Heart left ventricle (tissue), 16 donors: ENCODE measurements around the gene CHAT. TPM values are rescaled to one million over a fixed set of nuclear protein-coding genes. Genes with fewer than 3 reads are reported as not detected.

Experiments used
- ATAC-seq, 4 donors: fragments of 200-7000 bp; cut with Tn5 transposase; one replicate each; pipeline ENCODE4 v1.9.1; 2020 to 2022; ENCODE audit warnings: moderate library complexity in 4 of 4, mild to moderate bottlenecking in 3 of 4, moderate number of reproducible peaks in 1 of 4
- DNase-seq, 5 donors: peaks; one replicate each; pipeline ENCODE4 v3.0.0-alpha.2; 2020
- H3K27ac ChIP-seq, 12 donors: fragments of 200-600 bp; sonication (generic) in 4 of 12; one replicate each; pipeline versions ENCODE4 v1.5.0 to v1.8.0; 2016 to 2022; ENCODE audit warnings: mild to moderate bottlenecking in 2 of 12
- H3K27me3 ChIP-seq, 9 donors: fragments of 200-600 bp; sonication (generic) in 2 of 9; one replicate each; pipeline versions ENCODE4 v1.5.1 to v1.8.0; 2016 to 2022; ENCODE audit warnings: mild to moderate bottlenecking in 3 of 9
- H3K36me3 ChIP-seq, 9 donors: fragments of 200-600 bp; sonication (generic) in 2 of 9; one replicate each; pipeline versions ENCODE4 v1.5.0 to v1.8.0; 2018 to 2022; ENCODE audit warnings: mild to moderate bottlenecking in 2 of 9
- H3K4me1 ChIP-seq, 12 donors: fragments of 200-600 bp; sonication (generic) in 4 of 12; one replicate each; pipeline versions ENCODE4 v1.5.0 to v1.8.0; 2016 to 2022; ENCODE audit warnings: mild to moderate bottlenecking in 3 of 12
- H3K4me3 ChIP-seq, 12 donors: fragments of 200-600 bp; sonication (generic) in 4 of 12; one replicate each; pipeline versions ENCODE4 v1.5.0 to v1.8.0; 2017 to 2022; ENCODE audit warnings: mild to moderate bottlenecking in 9 of 12, moderate library complexity in 4 of 12
- H3K9me3 ChIP-seq, 12 donors: fragments of 200-600 bp; sonication (generic) in 4 of 12; one replicate each; pipeline versions ENCODE4 v1.5.0 to v1.8.0; 2016 to 2022; ENCODE audit warnings: mild to moderate bottlenecking in 1 of 12
- CTCF ChIP-seq, 12 donors: fragments of 200-600 bp; sonication (generic) in 4 of 12; IDR thresholded peaks; one replicate each; pipeline versions ENCODE4 v1.5.0 to v1.8.0; 2018 to 2022; ENCODE audit warnings: antibody characterized with exemption in 12 of 12, mild to moderate bottlenecking in 5 of 12
- POLR2A ChIP-seq, 2 donors: fragments of 450-650 bp; IDR thresholded peaks; one replicate each; pipeline ENCODE4 v1.6.1; 2017; ENCODE audit warnings: antibody characterized with exemption in 2 of 2, mild to moderate bottlenecking in 2 of 2, moderate library complexity in 2 of 2
- WGBS, 4 donors: extraction: QIAGEN DNeasy Blood & Tissue Kit in 2 of 4; methylation state at CpG; one replicate each; pipeline versions ENCODE4 v1.1.5 to v1.1.7; 2013 to 2018; 5-methylcytosine and 5-hydroxymethylcytosine counted together
- intact Hi-C, 10 donors: fragments of 100-400 bp; cut with DNase I; formaldehyde crosslinking; loops; one replicate each; pipeline versions ENCODE4 v1.11.1 to v1.14.2; 2022
- polyA plus RNA-seq, 2 donors: library from polyadenylated mRNA; stranded (reverse); fragments of 200-250 nt; gene quantifications; one replicate each; pipeline ENCODE4 v1.2.3, GENCODE V29; 2013
- total RNA-seq, 9 donors: library from RNA; depleted of rRNA in 2 of 9; stranded (reverse); fragments of >200 nt in 2 of 9; fragmentation: NEBNext Ultra II Directional in 3 of 9; extraction: Animal tissue kit (Norgen Biotek cat#: 25700) in 3 of 9; gene quantifications; one replicate each; pipeline versions ENCODE4 v1.1.0 to v1.2.4, GENCODE V29; 2016 to 2023
- donor health status: ischemic (EF 13 %, LVEDD 7.1; RV severe dilation, severe dysfunction).
- donor health status: healthy with polysubstance abuse.
- donor health status: DM: no; HTN: yes; CAD: no.
- donor health status: DM: no; HTN: no; CAD: no.
- donor health status: ischemic (EF 25% LVEDD 6.9; RV normal size, moderate dysfunction).
- donor health status: ischemic (EF 25% LVEDD 5.7; RV mildly dilated, moderate dysfunction).
- donor health status: healthy.
- donor health status: DM: yes; HTN: yes; CAD: no.
- donor health status: ischemic (EF 35%, LVEDD 5.7; RV mildly dilated, moderate dysfunction).
- donor health status: nonischemic (EF 11% LVEDD 7.7; RV severe dilation, severe dysfunction).
- donor health status: DM: yes; HTN: yes; CAD: no.
- donor health status: PGD.
- donor health status: ischemic (EF 29% LVEDD 5.4; RV normal size, mild dysfunction).
- donor health status: nonischemic (EF 23%, LVEDD 6.1; RV moderate dilation, normal function).

CHAT gene
- total and polyA plus RNA-seq, 11 donors: not detected

- intact Hi-C loops: no loop called here
- 76 to 83% (median 79%) methylated on average over 4 of the region's 4 CpGs for WGBS, 4 donors
- Histone ChIP-seq H3K4me3 (no peak overlapping the region), H3K9me3 (no peaks in the 10 kb centered on the region), H3K27me3 (peaks cover 0 to 12% (median 0%) of the 10 kb centered on the region in 9 donors), H3K4me1 (no peaks in the 10 kb centered on the region), H3K36me3 (no peaks in the 10 kb centered on the region), H3K27ac (no peak overlapping the region)
- no peak for ATAC-seq
- DNase-seq: no peak
- TF ChIP-seq POLR2A (IDR thresholded peaks at IDR 0.05) (no peak), CTCF (IDR thresholded peaks at IDR 0.05) (no peak)
These were observed 25.9 kb upstream of the CHAT start for GRCh38 chr10:49587981-49588380.

- 33 to 43% (median 39%) methylated on average over 9 of the region's 9 CpGs for WGBS, 4 donors
- Histone ChIP-seq H3K36me3 (no peaks in the 10 kb centered on the region), H3K4me3 (no peak overlapping the region), H3K27ac (no peak overlapping the region), H3K9me3 (no peaks in the 10 kb centered on the region), H3K4me1 (no peaks in the 10 kb centered on the region), H3K27me3 (peaks cover 0 to 26% (median 0%) of the 10 kb centered on the region in 9 donors)
- ATAC-seq (peak; percentile 62 to 79 (median 70)), DNase-seq (peak in 3 of 5 donors; percentile 41 to 48 (median 46))
- intact Hi-C loops: loop anchor here in 7 of 10 donors (5.0 to 10.0 kb wide), 3 partner anchors 629 to 682 kb away; no protein-coding TSS in a partner anchor
- TF ChIP-seq POLR2A (IDR thresholded peaks at IDR 0.05) (no peak), CTCF (IDR thresholded peaks at IDR 0.05) (peak; percentile 74 to 92 (median 84))
These were observed 20.9 kb upstream of the CHAT start for GRCh38 chr10:49592726-49593563.

GRCh38 chr10:49593564-49593875, 20.3 kb upstream of the CHAT start:
- WGBS, 4 donors: 76 to 83% (median 81%) methylated on average over 6 of the region's 6 CpGs
- Histone ChIP-seq H3K27me3 (peaks cover 0 to 32% (median 2%) of the 10 kb centered on the region in 9 donors), H3K36me3 (no peaks in the 10 kb centered on the region), H3K4me1 (no peaks in the 10 kb centered on the region), H3K27ac (no peak overlapping the region), H3K4me3 (no peak overlapping the region), H3K9me3 (no peaks in the 10 kb centered on the region)
- DNase-seq (no peak), ATAC-seq (no peak)
- no peak for TF ChIP-seq POLR2A (IDR thresholded peaks at IDR 0.05)
- no peak for TF ChIP-seq CTCF (IDR thresholded peaks at IDR 0.05)
- intact Hi-C loops: loop anchor here in 7 of 10 donors (5.0 to 10.0 kb wide), 3 partner anchors 629 to 681 kb away; no protein-coding TSS in a partner anchor

GRCh38 chr10:49593998-49594397, 19.8 kb upstream of the CHAT start:
- TF ChIP-seq POLR2A (IDR thresholded peaks at IDR 0.05): no peak
- TF ChIP-seq CTCF (IDR thresholded peaks at IDR 0.05): no peak
- no peaks in the 10 kb centered on the region for H3K4me1 ChIP-seq
- H3K9me3 ChIP-seq: no peaks in the 10 kb centered on the region
- H3K27me3 ChIP-seq: peaks cover 0 to 35% (median 3%) of the 10 kb centered on the region in 9 donors
- H3K27ac ChIP-seq: no peak overlapping the region
- ATAC-seq: no peak
- DNase-seq: no peak
- H3K4me3 ChIP-seq: no peak overlapping the region
- no peaks in the 10 kb centered on the region for H3K36me3 ChIP-seq
- intact Hi-C loops: loop anchor here in 7 of 10 donors (5.0 to 10.0 kb wide), 3 partner anchors 628 to 681 kb away; no protein-coding TSS in a partner anchor
- 59 to 64% (median 60%) methylated on average over 4 of the region's 4 CpGs for WGBS, 4 donors
